Midbrain (tissue), 1 donor: ENCODE results near the gene GLT6D1.

Experiments
- DNase-seq: peaks from one replicate; lab custom pipeline; 2025; lab: John Stamatoyannopoulos, UW

GLT6D1 gene

GRCh38 chr9:135608294-135608998 lies 30.9 kb downstream of the GLT6D1 start:
- no peak for DNase-seq

GRCh38 chr9:135607401-135608293 lies 31.7 kb downstream of the GLT6D1 start:
- DNase-seq: no peak

DNA sequence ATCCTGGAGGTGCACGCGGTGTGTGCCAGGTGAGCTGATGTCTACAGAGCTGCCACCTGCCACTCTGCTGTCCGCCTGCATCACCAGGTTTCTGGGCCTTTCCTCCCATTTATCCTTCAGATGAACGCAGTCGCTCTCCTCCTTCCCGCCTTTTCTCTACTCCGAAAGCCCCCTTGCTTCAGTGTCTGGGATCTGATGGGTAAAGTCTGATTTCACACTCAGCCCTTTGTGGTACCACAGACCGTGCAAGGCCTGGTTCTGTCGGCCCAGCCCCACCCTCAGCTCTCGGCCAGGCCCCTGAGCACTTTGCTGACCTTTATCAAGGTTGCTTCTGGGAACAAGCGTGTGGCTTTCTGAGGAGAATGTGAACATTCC lies 32.5 kb downstream of the GLT6D1 start:
- DNase-seq: no peak

DNA sequence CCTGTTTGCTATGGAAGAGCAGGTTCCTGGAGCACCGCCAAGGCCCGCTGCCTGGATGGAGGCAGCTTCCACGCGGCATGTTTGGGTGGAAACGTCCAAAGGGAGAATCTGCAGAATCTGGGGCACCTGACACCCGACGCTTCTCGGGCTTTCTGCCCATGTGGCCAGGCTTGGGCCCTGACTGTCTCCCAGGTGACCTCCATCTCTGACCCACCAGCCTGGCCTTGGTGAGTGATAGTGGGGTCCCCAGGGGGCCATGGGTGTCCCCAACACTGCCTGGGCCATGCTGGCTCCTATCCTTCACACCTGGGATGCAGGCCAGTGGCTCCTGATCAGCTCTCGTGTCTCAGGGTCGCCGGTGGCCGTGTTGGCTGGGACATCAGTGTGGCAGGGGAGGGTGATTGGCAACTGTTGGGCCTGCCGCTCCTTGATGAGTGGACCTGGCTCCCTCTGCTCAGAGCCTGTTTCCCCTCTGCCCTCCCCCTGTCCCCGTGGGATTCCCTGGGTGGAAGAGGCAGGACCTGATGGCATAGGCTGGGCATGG lies 34.0 kb downstream of the GLT6D1 start:
- DNase-seq: no peak

GRCh38 chr9:135604437-135605237 lies 34.7 kb downstream of the GLT6D1 start:
- no peak for DNase-seq

GRCh38 chr9:135602789-135603481 lies 36.4 kb downstream of the GLT6D1 start:
- peak; percentile 4 for DNase-seq

DNA sequence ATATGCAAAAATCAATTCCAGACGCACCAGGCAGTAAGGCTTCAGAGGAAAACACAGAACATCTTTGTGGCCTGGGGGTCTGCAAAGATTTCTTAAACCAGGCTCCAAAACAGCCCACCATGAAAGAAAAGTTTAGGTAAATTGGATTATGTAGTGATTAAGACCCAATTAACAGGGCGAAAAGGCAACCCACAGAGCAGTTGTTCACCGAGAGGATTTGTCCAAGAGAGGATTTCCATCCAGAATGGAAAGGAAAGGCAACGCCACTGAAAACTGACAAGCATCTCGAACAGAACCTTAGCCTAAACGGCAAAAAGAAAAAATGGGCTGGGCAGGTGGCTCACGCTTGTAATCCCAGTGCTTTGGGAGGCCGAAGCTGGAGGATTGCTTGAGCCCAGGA lies 37.4 kb downstream of the GLT6D1 start:
- DNase-seq: no peak

DNA sequence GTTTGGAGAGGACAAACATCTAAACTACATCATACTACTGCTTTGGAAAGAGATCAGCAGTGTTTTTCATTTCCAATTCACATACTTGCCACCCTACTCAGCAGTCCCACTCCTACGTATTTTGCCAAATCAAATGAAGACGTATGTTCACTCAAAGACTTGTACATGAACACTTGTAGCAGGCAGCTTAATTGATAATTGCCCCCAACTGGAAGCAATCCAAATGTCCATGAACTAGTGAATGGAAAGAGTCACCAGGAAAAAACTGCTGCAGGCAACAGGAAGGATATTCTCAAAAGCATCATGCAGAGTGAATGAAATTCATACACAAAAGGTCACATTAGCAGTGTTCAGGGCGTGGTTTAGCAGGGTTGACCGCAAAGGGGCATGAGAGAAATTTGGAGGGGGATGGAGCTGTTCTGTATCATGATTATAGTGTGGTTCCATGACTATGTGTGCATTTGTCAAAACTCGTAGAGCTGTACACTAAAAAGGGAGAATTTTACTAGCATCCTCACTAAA lies 39.0 kb downstream of the GLT6D1 start:
- DNase-seq: no peak

DNA sequence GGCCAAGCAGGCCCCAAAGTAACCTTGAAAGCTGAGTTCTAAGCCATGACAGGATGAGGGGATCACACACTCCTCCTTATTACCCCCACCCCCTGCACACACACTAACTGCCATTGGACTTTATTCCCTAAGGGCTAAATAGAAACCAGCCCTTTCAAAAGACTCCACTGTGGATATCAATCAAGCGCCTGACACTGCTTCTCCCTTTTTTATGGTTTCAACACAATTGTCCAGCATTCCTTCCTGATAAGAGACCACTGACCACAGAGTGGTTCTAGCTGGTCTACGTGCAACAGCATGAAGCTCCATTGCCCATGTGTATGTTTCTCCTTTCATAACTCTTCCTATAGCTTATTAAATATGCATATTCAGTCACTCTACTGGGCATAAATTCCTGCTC lies 43.1 kb downstream of the GLT6D1 start:
- no peak for DNase-seq

DNA sequence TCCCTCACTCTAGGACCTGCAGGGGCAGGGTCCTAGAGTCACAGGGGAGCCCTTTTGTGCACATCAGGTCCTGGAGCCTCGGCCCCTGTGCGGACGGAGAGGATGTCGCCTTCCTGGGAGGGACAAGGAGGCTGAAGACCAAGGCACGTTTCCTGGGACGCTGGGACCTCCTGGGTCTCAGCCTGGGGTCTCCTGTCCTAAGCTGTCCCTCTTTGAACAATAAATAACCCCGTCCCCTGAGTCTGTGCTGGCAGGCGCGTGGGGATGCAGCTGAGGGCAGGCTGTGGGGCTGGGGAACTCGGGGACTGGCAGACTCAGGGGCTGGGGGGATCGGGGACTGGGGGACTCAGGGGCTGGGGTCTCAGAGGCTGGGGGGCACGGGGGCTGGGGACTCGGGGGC lies 46.7 kb downstream of the GLT6D1 start:
- no peak for DNase-seq

DNA sequence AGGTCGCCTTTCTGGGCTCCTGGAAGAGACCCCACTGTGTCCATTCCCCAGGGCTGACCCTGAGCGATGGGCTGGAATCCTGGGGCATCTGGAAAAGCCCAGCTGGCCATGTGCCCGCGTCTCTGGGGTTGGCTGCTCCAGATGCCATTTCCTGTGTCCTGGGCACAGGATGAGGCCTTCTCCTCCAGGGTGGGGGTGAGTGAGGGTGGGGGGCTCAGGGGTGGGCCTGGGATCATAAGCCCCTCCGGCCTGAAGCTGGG lies 47.1 kb downstream of the GLT6D1 start:
- no peak for DNase-seq

- no peak for DNase-seq
These were observed 47.6 kb downstream of the GLT6D1 start for GRCh38 chr9:135591506-135592330.

DNA sequence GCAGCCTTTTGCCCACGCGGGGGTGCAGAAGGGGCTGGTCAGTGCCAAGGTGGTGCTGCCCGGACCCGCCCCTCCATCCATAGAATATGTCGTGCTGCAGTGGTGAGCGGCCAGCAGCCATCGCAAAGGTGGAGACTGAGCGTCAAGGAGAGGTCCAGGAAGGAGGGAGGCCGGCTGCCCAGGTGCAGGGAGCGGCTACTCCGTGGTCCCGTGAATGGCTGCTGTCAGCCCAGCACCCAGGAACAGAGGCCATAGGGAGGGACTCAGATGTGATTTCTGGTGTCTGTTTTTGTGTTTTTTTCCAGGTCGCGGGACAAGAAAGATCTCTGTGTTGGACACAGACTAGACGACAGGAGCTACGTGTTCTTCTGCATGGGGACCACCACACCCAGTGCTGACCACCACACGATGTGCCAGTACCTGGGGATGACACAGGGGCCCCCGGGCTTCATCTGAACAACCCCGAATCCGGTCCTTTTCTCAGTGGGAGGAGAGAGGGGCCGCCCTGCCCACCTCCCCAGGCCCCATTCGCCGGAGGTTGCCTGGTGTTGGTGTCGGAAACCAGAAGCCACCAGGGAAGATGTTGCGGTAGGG lies 48.8 kb downstream of the GLT6D1 start:
- no peak for DNase-seq

GRCh38 chr9:135589596-135590485 lies 49.5 kb downstream of the GLT6D1 start:
- DNase-seq: no peak

GRCh38 chr9:135588886-135589595 lies 50.3 kb downstream of the GLT6D1 start:
- no peak for DNase-seq

- DNase-seq: no peak
These were observed 51.0 kb downstream of the GLT6D1 start for GRCh38 chr9:135588371-135588770.

DNA sequence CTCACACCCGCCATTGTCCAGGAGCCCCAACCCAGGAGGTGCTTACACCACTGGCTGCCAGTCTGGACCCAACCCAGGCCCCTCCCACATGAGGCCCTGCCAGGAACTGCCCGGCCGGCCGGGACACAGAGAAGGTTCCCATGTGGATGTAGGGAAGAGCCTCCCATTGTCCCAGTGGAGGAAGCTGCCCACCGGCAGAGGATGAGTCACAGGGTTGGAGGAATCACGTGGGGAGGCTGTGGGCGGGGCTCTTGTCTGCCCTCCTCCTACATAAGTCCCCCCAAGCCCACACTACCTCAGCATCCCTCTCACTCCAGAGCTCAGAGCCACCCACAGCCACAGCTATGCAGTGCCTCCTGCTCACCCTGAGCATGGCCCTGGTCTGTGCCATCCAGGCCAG lies 51.7 kb downstream of the GLT6D1 start:
- no peak for DNase-seq

DNA sequence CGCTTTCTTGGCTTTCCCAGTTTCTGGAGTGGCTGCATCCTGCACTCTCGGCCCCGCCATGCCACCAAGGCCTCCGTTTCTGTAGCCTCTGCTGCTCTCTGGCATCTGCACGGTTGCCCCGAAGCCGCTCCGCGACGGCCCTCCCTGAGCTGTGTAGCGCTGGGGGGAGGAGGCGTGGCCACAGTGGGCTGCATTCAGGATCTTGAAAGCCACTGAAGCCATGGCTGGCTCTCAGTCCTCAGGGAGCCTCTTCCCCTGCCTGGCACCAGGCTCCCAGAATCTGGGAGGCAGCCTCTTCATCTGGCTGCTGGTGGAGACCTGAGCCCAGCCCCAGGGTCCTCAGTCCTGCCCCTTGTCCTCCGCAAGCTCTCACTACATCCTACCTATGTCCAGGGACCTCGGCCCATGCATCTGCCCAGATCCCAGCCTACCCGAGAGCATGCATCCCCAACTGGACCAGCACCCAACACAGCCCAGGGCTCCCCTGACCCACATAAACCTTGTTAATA lies 52.7 kb downstream of the GLT6D1 start:
- DNase-seq: no peak

DNA sequence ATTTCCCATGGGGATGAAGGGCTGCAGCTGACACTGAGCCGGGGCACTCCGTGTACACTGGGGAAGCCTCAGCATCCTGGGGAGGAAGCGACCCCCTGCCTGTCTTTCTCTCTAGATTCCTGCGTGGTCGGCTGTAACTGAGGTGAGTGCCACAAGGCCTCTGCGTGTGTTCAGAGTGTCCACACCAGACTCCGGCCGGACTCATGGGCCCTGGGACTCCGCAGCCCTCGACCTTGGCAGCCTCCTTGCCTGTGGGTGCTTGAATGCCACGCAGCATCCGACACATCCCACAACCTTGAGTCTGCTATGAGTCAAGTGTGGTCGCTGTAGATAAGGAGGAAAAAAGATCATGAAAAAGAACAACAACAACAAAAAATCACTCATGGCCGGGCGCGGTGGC lies 54.4 kb downstream of the GLT6D1 start:
- DNase-seq: no peak
